GM18505 (cell line): ENCODE measurements around the gene SKI.

Experiments
- ATAC-seq: cut with Tn5 transposase; IDR thresholded peaks from one replicate; pipeline ENCODE4 v1.9.1; 2021; ENCODE audit not compliant: unreplicated experiment
- POLR2A ChIP-seq: IDR thresholded peaks from 4 replicates; pipeline ENCODE4 v1.6.1; 2011; ENCODE audit warnings: borderline replicate concordance; ENCODE audit not compliant: insufficient read depth, insufficient read length; ENCODE audit errors: extremely low read depth

SKI gene

GRCh38 chr1:2355373-2356261 is 127.5 kb downstream of the SKI start:
- no peak for TF ChIP-seq POLR2A
- no peak for ATAC-seq

GRCh38 chr1:2356401-2356800 is 128.3 kb downstream of the SKI start:
- no peak for TF ChIP-seq POLR2A
- no peak for ATAC-seq

- no peak for TF ChIP-seq POLR2A
- ATAC-seq: no peak
These were observed 129.1 kb downstream of the SKI start for GRCh38 chr1:2356911-2357845.

GRCh38 chr1:2358072-2358471 is 130.0 kb downstream of the SKI start:
- TF ChIP-seq POLR2A: no peak

GRCh38 chr1:2358651-2359640 is 130.8 kb downstream of the SKI start:
- TF ChIP-seq POLR2A: no peak
- ATAC-seq: no peak

More at GRCh38 chr1:2358072-2358471, 130.0 kb downstream of the SKI start:
- ATAC-seq: no peak
